Measurements from ENCODE around the gene OTUB1.
"Not testable (repeated sequence)": the region's sequence is repeated elsewhere in the genome, so short reads cannot be mapped to it uniquely, and the experiment has no call there.

The OTUB1 gene

DNA sequence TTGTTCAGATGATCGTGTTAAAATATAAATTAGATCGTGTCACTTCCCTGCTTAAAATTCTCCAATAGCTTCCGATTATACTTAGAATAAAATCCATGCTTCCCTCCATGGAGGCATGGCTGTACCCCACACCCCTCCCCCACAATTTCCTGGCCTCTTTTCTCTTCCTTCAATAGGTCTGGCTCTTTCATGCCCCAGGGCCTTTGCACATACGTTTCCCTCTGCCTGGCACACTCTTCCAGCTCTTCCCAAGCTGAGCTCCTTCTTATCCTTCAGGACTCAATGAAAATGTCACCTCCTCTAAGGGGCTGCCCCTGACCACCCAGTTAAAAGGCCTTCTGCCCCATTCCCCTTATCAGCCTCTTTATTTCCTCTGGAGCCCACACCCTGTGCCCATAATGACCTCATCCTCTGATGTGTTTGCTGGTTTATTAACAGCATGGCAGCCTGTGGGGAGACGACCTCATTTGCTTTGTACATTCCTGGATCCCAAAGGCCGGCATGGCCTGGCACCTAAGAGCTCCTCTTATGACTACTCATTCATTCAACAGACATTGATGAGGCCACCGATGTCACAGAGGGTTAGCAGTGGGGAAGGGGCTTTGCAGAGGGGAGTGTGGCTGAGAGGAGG is 40.5 kb downstream of the OTUB1 start:
- no peak for FAIRE-seq

DNA sequence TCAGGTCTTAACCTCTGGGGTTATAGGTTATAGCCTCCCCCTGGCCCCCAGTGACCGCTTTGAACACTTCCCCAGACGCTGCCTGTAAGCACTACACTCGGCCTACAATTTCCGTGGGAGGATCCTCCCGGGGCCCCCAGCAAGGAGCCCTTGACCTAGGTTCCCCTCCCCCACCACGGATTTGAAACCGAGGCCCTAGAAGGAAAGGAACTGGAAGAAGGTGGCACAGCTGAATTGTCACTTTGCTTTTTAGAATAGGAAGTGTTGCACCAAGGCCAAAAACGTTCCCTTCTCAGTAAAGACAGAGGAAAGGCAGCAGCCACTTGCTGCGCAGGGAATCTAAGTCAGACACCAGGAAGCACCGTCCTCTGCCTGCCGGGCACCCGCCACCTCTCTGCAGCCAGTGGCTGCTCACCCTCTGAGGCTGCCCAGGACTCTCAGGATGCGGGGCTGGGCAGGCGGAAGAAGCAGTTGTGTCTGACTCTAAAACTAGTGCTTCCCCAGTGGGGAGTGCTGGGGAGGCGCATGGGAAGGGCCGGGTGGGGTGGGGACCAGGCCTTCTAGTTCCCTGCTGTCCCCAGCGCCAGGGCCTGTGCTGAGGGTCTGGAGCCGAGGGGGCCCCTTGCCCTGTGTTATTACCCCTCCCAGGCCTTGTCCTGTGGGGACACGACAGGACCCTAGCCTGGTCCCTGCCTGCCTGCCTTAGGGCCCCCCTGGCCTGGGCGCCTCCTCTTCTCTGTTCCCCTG is 41.6 kb downstream of the OTUB1 start:
- FAIRE-seq, result no peak

DNA sequence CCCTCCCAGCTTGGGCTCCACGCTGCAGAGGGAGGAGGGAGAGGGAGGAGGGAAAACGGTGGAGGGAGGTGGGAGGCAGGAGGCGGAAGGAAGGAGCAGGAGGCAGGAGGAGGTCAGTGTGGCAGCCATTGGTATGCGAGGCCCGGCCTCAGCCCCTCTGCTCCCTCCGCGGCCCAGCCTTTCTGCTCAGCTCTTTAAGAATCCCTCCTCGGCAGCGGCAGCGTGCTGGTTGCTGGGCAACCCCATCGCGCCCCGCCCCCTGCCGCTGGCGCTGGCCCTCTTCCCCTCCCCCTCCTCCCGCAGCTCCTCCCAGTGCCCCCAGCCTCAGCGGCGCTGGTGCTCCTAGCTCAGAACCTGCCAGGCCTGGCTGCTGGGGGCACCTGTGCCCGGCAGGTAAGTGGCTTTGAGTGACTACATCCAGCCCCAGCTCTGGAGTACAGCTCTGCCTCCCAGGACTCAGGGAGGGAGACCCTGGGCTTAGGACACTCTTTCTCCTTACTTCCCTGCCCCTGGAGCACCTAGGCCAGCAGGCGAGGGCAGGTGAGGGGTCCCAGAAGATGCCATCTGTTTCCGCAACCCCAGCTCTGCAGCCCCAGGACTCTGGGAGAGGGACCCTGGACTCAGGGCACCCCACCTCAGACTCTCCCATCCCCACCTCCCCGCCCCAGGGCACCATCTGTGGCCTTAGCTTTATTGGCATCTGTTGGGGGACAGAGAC is 42.3 kb downstream of the OTUB1 start:
- FAIRE-seq, result no peak

DNA sequence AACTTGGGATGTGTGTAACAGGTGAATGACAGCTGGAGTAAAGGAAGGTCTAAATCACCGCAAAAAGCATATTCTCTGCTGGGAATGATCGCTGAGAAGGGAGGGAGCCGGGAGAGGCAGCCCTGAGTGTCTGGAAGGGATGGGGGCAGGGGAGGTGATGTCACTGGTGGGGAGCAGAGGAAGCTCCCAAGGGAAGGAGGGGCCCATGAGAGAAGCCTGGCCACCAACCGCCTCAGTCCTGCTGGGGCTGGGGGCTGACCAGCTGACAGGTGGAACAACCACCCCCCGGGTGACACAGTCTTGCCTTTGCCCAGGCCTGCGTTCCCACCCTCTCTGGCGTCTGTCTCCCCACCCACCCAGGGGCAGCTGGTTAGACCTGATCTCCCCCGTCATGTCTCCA is 43.5 kb downstream of the OTUB1 start:
- FAIRE-seq, result no peak

DNA sequence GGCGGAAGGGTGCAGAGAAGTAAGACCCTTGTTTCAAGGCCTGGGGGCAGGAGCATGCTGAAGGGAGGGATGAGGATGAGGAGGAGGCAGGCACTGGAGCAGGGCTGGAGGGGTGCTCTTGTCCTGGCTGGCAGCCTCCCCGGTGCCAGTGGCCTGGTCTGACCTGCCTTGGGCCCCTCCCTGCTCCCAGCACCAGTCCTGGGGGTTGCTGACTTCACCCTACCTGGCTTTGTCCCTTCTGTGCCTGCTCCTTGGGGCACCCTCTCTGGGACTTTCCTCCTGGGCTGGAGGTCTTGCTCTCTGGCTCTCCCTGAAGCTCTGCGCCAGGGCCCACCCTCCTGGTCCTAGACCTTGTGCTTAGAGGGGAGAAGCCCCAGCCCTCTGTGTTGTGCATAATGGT is 44.8 kb downstream of the OTUB1 start:
- no peak for FAIRE-seq

DNA sequence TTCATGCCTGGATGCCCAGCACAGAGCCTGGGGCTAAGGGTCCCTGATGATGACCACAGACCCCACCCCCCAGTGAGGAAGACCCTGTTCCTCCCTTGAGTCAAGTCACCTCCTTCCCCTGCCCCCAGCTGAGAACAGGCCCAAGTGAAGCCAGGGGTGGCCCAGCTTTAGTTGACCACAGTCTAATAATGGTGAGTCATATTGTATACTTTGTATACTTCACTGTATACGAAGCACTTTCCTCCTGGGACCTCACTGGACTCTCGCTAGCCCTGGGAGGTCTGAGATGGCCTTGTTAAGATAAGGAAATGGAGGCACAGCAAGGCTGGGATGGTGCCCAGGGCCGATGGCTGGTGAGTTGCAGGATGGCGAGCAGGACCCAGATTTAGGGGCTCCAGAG is 45.8 kb downstream of the OTUB1 start:
- FAIRE-seq, result no peak

DNA sequence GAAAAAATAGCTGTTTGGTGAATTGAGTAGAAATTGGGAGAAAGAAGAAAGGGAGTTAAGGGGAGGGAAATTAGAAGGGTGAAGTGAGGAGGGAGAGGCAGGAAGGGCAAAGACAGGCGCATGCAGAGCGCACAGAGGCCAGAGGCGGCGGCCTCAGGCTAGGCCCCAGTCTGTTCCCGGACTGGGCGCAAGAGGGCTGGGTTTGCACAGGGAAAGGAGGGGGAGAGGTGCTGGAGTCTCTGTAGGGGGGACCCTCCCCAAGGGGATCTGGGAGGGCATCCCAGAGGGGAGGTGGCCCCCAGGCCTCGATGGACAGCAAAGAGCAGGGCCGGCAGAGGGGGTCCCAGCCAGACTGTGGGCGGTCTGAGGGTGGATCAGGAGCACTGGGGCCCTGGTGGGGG is 48.2 kb downstream of the OTUB1 start:
- FAIRE-seq, result no peak

DNA sequence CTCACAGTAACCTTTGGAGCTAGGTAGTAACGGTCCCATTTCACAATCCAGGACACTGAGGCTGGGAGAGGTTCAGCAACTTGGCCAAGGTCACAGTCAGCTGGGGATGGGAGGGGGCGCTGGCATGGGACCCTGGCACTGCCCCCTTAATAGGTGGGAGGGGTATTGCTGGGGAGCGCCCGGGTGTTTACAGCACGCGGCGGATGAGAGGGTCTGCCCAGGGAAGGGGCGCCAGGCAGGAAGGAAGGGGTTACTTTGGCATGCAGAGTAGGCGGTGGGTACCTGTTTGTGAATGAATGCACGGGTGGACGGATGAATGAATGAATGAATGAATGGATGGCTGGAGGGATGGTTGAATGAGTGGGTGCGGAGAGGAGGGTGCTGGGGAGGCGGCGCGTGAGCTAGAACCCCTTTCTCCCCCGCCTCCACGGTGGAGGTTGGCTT is 48.9 kb downstream of the OTUB1 start:
- no peak for FAIRE-seq

DNA sequence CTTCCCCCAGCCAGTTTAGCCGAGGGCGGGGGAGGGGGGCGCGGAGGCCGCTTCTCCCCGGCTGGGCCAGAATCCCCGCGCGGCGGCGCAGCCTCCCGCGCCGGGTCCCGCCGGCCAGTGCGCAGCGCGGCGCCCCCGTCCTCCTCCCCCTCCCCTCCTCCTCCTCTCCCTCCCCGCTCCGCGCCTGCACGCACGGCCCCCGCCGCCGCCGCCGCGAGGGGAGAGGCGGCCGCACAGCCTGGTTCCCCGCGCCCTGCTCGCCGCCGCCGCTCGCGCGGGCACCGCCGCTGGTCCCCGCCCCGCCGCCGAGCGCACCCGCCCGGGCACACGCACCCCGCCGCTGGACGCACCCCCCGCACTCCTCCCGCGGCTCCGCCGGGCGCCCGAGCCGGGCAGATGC is 49.3 kb downstream of the OTUB1 start, which contains the start of gene FLRT1:
TSS of gene FLRT1 (plus strand) at position 356 of the 400 bp plus-strand sequence. CDS start 80,337 bp downstream, outside the sequence.
- no peak for FAIRE-seq

DNA sequence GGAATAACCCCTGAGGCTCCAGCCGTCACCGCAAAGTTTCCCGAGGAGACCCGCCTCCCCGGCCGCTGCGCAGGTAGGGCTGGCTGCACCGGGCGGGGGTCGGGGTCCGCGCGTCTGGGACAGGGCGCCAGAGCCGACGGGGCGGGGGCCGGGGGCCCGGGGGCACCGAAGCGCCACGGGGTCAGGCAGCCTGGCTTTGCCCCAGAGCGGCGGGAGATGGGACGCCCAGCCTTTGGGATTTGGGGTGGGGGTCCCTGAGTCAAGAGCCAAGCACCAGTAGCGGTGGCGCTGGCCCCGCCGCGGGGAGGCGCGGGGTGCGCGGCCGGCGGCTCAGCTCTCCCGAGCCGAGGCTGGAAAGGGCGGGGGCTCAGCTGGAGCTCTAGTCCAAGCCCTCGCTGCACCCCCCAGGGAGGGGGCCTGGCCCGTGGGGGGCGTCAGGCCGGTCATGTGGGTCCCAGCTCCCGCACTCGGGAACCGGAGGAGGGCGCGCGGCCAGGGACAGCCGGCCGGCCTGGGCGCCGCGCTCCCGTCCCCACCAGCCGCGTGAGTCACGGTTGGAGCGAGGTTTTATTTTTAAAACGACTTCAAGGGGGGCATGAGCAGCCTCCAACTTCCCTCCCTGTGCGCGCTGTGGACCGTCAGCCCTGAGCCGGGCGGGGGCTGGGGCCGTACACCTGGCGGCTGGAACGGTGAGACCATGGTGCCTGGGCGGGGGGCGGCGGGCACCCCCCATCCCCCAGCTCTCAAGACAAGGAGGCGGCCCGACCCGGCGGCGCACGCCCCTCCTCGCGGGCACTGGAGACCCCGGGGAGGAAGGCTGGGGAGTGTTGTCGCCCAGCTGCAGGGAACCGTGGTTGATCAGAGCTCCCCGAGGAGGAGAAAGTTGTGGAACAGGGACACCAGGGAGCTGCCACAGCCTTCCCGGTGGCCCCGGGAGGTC is 50.1 kb downstream of the OTUB1 start:
- no peak for FAIRE-seq

DNA sequence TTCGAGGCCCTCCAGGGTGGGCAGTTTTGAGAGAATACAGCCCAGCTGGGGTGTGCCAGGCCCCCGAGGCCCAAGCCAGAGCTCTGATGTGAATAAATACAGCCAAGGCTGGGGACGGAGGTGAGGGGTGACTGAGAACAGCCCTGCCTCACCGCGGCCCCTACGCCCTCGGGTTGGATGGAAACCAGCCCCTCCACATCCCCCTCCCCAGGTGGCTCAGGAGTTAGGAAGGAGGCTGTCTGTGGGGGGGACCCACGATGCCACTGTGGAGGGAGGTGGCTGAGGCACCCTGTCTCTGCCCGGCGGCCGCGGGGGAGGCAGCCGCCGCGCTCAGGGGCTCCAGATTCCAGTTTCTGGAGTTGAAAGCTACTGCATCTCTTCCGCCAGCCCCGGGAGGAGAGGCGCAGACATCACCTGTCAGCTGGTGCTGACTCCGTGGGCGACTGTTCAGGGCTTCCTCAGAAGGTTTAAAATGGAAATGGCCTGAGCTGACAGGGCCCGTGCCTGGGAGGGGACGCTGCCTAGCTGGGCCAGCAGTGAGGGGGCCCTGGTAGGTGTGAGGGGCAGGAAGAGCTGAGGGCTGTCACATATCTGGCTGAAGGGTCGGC is 50.9 kb downstream of the OTUB1 start:
- FAIRE-seq, result no peak

DNA sequence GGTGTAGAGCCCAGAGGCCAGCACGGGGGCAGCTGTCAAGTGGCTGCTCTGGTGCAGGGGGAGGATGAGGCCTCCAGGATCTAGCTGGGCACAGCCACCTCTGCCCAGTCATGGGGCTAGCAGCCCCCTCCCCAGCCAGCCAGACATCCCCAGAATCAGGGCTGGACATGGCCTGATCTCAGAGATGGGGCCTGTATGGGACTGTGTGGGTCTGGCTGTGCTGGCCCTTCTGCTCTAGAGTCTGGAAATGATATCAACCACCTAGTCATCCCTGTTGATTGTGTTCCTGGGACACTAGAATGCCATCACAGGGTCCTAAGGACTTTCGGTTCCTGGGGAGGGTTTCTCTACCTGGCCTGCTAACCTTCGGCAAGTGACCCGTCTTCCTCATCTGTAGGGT is 52.3 kb downstream of the OTUB1 start:
- no peak for FAIRE-seq

DNA sequence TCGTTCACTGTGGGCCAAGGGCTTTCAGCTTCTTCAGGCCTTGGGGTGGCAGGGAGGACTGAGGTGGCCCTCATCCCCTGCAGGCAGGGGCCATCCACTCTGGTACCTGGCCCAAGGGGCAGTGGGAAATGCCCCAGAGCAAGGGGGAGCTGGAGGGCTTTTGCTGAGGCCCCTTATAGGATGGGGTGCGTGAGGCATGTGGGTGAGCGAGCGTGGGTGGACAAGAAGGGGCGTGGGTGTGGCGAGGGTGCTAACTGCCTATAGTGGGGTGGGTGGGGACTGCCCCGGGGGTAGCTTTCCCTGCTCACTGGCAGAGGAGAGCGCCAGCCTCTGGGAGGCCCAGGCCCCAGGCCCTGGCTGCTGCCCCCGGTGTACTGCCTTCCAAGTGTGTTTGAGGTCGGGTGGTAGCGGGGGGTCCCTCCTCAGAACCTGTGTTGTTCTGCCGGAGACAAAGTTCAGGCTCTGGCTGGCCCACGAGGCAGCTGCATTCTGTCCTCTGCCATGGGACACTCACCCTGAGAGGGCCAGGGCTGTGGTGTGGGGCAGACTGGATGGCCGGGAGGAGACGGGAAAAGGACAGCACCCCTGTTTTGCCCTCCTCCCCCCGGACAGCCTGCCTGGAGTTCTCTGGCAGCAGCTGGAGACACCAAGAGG is 52.9 kb downstream of the OTUB1 start:
- no peak for FAIRE-seq

DNA sequence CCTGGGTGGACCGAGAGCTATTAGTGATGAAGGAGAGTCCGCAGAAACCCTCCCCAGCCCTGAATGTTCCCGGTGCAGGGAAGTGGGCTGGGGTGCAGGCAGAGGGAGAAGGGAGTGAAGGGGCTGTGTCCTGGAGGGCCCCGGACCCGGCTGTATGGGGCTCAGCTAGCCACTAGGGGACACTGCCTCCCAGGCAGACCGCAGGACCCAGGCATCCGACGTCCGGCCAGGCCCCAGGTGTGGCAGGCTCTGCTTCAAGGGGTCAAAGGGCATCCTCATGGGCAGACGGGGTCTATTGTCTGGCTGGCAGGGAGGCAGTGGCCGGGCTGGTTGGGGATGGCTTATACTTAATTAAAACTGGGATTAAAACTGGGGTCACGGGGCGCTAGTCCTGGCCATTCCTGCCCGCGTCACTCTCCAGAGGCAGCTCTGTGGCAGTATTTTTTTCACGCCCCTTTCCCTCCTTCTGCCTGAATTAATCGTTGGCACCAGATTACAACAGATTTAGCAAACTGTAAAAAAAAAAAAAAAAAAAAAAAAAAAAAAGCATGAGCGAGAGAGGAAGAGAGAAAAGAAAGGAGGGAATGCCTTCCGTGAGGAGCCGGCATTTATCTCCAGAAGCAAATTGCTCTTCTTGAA is 54.6 kb downstream of the OTUB1 start:
- no peak for FAIRE-seq

DNA sequence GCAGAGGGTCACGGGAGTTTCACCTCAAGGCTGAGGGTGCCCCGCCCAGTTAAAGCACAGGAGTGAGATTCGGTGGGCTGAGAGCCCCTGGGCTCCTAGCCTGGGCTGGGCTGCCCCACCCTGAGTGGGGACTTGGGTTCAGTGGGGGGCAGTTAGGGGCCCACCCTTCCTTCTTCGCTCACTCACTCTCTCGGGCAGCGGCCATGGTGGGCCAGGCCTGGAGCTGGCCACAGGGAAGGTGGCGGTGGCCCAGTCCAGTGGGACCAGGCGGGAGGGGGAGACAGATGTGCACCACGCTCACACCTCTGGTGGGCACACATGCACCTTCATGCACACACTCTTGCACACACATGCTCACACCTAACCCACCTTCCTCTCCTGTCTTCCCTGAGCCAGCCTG is 55.6 kb downstream of the OTUB1 start:
- no peak for FAIRE-seq

DNA sequence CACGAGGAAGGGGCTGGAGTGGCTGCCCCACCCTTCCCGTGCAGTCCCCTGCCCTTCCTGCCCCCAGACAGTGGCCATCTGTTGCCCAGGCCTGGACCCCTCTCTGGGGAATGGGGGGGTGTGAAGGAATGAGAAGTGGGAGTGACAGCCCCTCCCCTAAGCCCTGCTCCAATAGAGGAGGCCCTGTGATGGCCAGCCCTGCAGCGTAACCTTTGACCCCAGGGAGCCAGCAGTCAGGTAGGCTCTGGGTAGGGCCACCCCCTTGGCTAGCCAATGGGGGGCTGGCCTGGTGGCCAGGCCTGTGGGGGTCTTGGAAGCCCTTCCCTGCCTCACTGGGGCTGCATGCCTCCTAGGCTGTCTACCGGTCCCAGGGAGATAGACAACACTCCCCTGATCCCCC is 56.1 kb downstream of the OTUB1 start:
- no peak for FAIRE-seq

DNA sequence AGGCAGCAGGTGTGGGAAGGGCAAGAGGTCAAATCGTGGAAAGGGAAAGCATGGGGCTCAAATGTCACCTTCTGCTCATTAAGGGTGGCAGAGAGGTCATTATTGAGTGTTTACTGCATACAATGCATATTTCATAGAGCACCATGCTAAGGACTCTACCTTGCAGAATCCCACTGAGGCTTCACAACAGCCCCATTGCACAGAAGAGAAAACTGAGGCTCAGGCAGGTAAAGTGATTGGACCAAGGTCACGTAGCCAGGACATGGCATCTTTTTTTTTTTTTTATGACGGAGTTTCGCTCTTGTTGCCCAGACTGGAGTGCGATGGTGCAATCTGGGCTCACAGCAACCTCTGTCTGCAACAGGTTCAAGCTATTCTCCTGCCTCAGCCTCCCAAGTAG is 57.3 kb downstream of the OTUB1 start:
- FAIRE-seq, result no peak

DNA sequence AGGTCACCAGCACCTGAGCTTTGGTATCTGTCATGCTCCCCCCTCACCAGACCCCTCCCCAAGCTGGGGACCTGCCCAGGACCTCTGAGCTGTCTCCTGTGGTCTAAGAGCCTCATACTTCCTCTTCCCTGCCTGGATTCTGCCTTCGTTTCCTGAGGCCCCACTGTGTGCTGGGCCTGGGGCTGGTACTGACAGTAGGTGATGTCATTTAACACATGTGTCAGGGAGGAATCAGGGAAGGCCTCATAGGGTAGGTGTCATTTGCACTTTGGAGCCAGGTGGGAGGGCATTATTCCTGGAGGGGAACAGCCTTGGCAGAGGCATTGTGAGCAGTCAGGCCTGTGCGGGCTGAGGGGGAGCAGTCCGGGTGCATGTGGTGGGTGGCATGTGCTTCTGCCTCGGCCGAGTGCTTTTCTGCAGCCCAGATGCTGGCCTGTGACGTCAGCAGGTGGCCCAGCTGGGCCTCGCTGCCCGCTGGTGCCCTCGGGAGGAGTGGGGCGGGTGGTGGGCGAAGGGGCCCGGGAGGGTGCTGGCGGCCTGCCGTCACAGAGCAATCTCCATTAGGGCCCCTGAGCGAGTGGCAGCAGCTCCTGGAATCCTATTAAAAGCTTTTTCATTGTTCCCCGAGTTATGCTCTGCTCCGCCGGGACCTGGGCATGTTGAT is 58.6 kb downstream of the OTUB1 start:
- FAIRE-seq, result no peak

DNA sequence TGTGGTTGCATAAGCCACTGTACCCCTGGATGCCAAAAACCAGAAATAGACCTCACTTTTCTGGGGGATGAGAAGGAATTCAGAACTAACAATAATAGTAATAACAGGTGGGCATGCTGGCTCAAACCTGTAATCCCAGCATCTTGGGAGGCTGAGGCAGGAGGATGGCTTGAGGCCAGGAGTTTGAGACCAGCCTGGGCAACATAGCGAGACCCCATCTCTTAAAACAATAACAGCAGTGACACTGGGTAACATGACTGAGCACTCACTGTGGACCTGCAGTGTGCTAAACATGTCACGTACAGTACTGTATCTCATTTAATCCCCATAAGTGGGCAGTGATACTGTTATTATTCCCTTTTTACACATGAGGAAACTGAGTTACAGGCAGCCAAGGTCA is 59.5 kb downstream of the OTUB1 start:
- FAIRE-seq, result no peak

DNA sequence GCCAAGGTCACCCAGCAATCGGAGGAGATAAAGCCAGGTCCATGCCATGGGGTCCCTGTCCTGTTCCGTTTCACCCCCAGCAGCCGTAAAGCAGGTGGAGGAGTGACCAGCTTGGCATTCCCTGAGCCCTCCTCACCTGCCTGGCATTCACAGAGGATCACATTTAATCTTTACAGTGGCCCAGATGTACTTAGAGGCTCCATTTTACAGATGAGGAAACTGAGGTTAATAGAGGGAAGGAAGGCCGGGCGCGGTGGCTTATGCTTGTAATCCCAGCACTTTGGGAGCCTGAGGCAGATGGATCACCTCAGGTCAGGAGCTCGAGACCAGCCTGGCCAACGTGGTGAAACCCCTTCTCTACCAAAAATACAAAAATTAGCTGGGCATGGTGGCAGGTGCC is 61.1 kb downstream of the OTUB1 start:
- FAIRE-seq, result not testable (repeated sequence)
